Regular cardiac myocyte (primary cell): Measurements from ENCODE around the gene LIF. TPM values are rescaled to one million over a fixed set of nuclear protein-coding genes. Genes with fewer than 3 reads are reported as not detected.

Source experiments
- total RNA-seq: library from RNA; depleted of rRNA; stranded (reverse); fragments of >200 nt; gene quantifications from 2 replicates; pipeline ENCODE4 v1.2.3, GENCODE V29; 2014

LIF gene
- total RNA-seq: 79.2 and 97.8 TPM in 2 replicates

DNA sequence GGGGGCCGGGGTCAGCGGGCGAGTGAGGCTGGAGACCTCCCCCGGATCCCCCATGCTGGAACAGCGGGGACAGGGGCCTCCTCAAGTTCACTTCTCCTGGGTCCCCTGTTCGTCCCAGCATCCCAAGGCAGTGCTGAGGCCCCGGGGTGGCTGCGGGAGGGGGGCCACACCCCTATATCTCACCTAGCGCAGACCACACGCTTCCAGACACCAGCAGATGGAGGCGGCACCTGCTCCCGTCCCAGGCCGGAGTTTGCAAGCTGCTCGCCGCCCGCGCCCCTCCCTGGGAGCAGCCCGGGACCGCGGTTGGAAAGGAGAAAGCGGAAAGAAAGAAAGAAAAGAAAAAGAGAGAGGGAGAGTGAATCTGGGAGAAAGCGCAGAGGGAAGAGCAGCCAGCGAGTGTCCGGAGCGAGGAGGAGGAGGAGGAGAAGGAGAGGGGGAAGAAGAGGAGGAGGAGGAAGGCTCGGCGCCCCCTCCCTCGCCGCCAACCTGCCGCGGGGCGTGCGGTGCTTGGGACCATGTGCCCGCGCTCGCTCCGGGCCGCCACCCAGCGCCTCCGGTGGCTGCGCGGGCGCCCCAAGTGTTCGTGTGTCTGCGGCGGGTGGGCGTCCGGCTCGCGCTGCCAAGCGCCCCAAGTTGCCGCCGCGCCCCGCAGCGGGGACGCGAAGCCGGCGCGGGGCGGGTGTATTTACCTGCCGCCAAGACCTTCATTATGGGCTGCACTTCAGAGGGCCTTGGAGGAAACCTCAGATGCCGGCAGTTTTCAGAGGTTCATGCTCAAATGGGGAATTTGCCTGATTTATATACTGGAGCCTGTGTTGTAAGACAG is at the start of gene LIF:
TSS of gene LIF (minus strand) at position 775 of the 829 bp plus-strand sequence. CDS start at position 711, 64 bp downstream.

DNA sequence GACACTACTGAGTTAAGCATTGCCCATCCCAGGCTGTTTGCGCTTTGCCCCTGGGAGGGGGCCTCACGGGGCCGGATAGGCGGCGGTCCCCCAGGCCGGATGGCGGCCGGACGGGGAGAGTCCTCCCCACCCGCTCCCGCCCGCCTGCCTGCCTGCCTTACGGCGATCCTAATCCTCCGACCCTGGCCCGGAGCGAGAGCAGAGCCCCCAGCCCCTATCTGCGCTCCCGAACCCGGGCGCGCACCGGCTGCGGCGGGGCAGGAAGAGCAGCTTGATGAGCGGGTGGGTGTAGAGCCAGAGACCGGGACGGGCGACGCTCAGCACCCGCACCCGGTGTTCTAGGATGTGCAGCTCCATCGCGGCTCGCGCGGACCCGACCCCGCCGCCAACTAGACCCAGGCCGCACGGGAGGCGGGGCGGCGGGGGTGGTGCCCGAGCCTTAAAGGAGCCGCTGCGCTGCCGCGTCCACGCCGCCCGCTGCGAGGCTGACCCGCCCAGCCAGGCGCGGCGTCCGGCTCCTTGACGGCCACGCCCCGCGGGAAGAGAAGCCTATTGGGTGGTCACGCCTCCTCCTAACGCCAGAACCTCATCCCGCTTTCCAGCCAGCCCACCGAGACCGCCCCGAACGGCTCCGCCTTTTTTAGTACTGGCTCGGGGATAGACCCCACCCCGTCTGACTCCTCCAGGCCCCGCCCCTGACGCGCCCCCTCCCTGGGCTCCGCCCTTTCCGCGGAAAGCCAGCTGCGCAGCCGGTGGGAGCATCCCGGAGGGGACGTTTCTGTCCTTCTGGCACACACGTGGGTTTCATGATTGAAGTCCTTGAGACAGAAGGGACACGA is 42.8 kb upstream of the LIF start, which contains the start of gene CASTOR1:
TSS of gene CASTOR1 (minus strand) at position 365 of the 839 bp plus-strand sequence. CDS start at position 357, 8 bp downstream.

DNA sequence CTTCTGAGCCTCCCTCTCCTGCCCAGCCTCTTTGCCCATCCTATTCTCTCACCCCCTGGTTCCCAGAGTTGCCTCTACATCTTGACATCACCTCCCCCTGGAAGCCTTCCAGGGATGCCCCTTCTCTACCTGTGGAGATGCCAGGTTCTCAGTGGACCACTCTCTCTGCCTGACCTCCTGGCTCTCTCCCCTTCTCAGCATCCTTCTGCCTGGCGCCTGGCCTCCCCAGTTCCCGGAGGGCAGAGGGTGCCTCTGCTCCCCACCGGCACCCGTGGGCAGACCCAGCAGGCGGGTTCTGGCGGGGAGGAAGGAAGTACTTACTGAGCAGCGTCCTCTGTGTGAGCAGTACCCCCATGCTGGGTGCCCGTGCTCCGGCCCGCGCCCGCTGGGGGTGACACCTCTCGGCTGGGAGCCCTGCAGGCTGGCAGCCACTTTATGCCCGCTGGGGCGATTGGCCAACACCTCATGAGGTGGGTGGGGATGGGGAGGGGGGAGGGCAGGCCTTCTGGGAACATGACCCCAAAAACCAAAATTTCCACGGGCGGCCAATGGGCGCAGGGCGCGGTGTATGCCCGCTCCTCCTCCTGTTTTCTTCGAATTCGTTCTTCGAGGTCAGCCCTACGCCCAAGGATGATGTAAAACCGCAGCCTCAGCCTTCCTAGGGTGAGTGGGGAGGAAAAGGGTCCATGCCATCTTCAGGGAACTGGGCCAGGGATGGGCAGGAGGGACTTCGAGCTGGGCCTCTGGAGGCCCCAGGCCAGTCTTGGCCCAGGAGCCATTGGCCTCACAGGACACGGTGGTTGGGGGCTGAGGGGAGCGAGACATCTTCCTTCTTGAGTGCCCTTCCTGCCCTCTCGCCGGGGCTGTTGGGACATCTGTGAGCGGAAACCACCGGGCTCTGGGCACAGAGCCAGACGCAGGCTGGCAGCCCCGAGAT is 20.2 kb upstream of the LIF start, which contains the start of gene OSM:
TSS of gene OSM (minus strand) at position 407 of the 937 bp plus-strand sequence. CDS start at position 355, 52 bp downstream.

Other genes starting within 250 kb of the LIF start
- gene HORMAD2, start 166.3 kb downstream of the LIF start, total RNA-seq: under 0.01 TPM in 2 replicates
- not detected in 2 replicates for gene OSM, start 20.1 kb upstream of the LIF start, total RNA-seq
- 6.3 and 10.1 TPM in 2 replicates for gene CASTOR1, start 42.7 kb upstream of the LIF start, total RNA-seq
- gene TBC1D10A, start 80.2 kb upstream of the LIF start, total RNA-seq: 17.6 and 18.0 TPM in 2 replicates
- 10.4 and 11.7 TPM in 2 replicates for gene SF3A1, start 110.1 kb upstream of the LIF start, total RNA-seq
- 1.1 and 1.7 TPM in 2 replicates for gene CCDC157, start 110.2 kb upstream of the LIF start, total RNA-seq
- 27.6 and 44.5 TPM in 2 replicates for gene RNF215, start 140.7 kb upstream of the LIF start, total RNA-seq
- 19.2 and 23.8 TPM in 2 replicates for gene SEC14L2, start 150.3 kb upstream of the LIF start, total RNA-seq
- gene MTFP1, start 179.0 kb upstream of the LIF start, total RNA-seq: 13.2 and 31.2 TPM in 2 replicates
- gene SEC14L3, start 225.3 kb upstream of the LIF start, total RNA-seq: not detected in 2 replicates